Tibial nerve (tissue), 4 donors: Measurements from ENCODE around the gene MAN1A2.

Source experiments
- CTCF ChIP-seq, 5 experiments: fragments of 200-600 bp in 3 of 5; fragments of 450-650 bp in 2 of 5; sonication (generic) in 3 of 5; IDR thresholded peaks; one replicate each; pipeline ENCODE4 v1.5.1; 2016 to 2019; ENCODE audit warnings: antibody characterized with exemption in 5 of 5, mild to moderate bottlenecking in 3 of 5, moderate library complexity in 2 of 5
- EP300 ChIP-seq, 2 donors: sonication (generic); formaldehyde crosslinking; IDR thresholded peaks; one replicate each; pipeline ENCODE4 v1.6.1; 2017; ENCODE audit warnings: antibody characterized with exemption in 2 of 2, mild to moderate bottlenecking in 1 of 2

- TF ChIP-seq CTCF (IDR thresholded peaks at IDR 0.05) (no peak), EP300 (IDR thresholded peaks at IDR 0.05) (no peak)
Observed at GRCh38 chr1:117559139-117559538, 191.9 kb downstream of the MAN1A2 start.
